Aorta (tissue), 5 donors: ENCODE results near the gene C1orf35. TPM values are rescaled to one million over a fixed set of nuclear protein-coding genes. Genes with fewer than 3 reads are reported as not detected.

Source experiments
- ATAC-seq: fragments of 200-7000 bp; cut with Tn5 transposase; one replicate; pipeline ENCODE4 v1.9.1; 2022; ENCODE audit warnings: moderate library complexity; ENCODE audit not compliant: low FRiP score
- DNase-seq, 2 donors: peaks; one replicate each; pipeline ENCODE4 v3.0.0-alpha.2; 2020
- H3K27ac ChIP-seq, 2 donors: one replicate each; pipeline ENCODE4 v1.5.1; 2013; ENCODE audit warnings: low read length in 2 of 2, mild to moderate bottlenecking in 2 of 2, moderate library complexity in 2 of 2, control low read depth in 1 of 2, inconsistent platforms in 1 of 2, low read depth in 1 of 2
- H3K27me3 ChIP-seq, 2 donors: one replicate each; pipeline ENCODE4 v1.6.1; 2013; ENCODE audit warnings: control low read depth in 1 of 2, low read length in 1 of 2, mild to moderate bottlenecking in 1 of 2, moderate library complexity in 1 of 2; ENCODE audit not compliant: insufficient read depth in 2 of 2, control insufficient read depth in 1 of 2
- H3K36me3 ChIP-seq, 2 donors: one replicate each; pipeline ENCODE4 v1.6.1; 2013; ENCODE audit warnings: control low read depth in 1 of 2, low read length in 1 of 2, mild to moderate bottlenecking in 1 of 2; ENCODE audit not compliant: insufficient read depth in 2 of 2, control insufficient read depth in 1 of 2
- H3K4me1 ChIP-seq, 2 donors: one replicate each; pipeline ENCODE4 v1.6.1; 2013; ENCODE audit warnings: low read length in 2 of 2, control low read depth in 1 of 2, mild to moderate bottlenecking in 1 of 2, moderate library complexity in 1 of 2; ENCODE audit not compliant: insufficient read depth in 2 of 2, control insufficient read depth in 1 of 2
- H3K4me3 ChIP-seq, 2 donors: one replicate each; pipeline ENCODE4 v1.5.1; 2013; ENCODE audit warnings: low read length in 2 of 2, control low read depth in 1 of 2, mild to moderate bottlenecking in 1 of 2
- H3K9me3 ChIP-seq: one replicate; pipeline ENCODE4 v1.6.1; 2013; ENCODE audit warnings: mild to moderate bottlenecking, low read length; ENCODE audit not compliant: control insufficient read depth
- WGBS, 2 donors: extraction: QIAGEN DNeasy Blood & Tissue Kit; methylation state at CpG; one replicate each; pipeline ENCODE4 v1.1.7; 2013; 5-methylcytosine and 5-hydroxymethylcytosine counted together
- intact Hi-C, 2 donors: fragments of 100-400 bp; cut with DNase I; formaldehyde crosslinking; loops; one replicate each; pipeline versions ENCODE4 v1.14.2 to v1.15.0; 2022
- polyA plus RNA-seq, 2 donors: library from polyadenylated mRNA; stranded (reverse); fragments of 200-250 nt; gene quantifications; one replicate each; pipeline ENCODE4 v1.2.3, GENCODE V29; 2013
- total RNA-seq, 2 donors: library from RNA; stranded (reverse); fragmentation: NEBNext Ultra II Directional; extraction: Animal tissue kit (Norgen Biotek cat#: 25700); gene quantifications; one replicate each; pipeline ENCODE4 v1.2.1, GENCODE V29; 2021
- donor health status: healthy with polysubstance abuse.
- donor health status: Bipolar disorder and iron deficiency.
- donor health status: DM: no; HTN: no; CAD: no.
- donor health status: DM: no; HTN: no; CAD: no.
- donor health status: DM: yes; HTN: yes; CAD: no.

The C1orf35 gene
- total and polyA plus RNA-seq, 4 donors, result 3.6 to 36.2 (median 9.7) TPM

DNA sequence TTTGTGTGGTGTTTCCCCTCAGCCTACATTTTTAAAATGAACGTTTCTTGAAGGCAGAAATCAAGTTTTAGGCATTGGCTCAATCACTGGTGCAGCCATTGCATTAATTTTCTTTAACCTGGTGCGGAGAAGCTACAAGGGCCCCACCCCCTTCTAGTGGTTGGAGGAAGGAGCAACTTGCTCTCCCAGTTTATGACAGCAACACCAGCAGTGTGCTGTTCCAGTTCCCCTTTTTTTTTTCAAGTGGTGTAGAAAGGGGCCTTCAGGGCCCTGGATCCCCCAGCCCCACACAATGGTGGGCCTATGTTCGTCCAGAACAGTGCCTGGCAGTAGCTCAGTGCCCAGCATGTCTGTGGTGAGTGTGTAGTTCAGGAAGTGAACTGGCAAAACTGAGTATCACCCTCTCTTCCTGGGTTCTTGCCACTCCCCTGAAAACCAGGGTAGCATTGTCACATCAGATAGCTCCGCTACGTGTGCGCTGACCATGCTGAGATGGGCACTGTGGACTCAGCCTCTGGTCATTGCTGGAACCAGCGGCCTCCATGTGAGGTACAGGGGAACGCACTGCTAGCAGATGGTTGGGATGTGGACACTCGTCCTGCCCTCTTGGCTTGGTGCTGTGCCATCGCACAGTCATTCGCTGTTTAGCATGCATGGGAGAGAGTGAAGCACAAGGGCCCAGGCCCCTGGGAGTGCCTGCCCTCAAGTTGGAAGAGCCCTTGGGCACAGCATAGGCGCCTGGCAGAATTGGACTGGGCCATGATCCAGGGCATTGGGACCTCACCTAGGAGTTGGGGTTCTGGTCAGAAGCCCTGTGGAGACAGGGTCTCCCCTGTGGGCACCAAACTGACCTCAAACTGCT is 13.4 kb downstream of the C1orf35 start:
- Histone ChIP-seq H3K36me3 (no peaks in the 10 kb centered on the region), H3K27me3 (no peaks in the 10 kb centered on the region), H3K4me3 (no peak overlapping the region), H3K9me3 (peaks cover 2% of the 10 kb centered on the region), H3K4me1 (peaks cover under 1 to 19% of the 10 kb centered on the region in 2 donors), H3K27ac (no peak overlapping the region)
- no peak for ATAC-seq
- intact Hi-C loops, result loop anchor here in 1 of 2 donors (10.0 kb wide), 1 partner anchor 745 kb away; no protein-coding TSS in a partner anchor
- no peak for DNase-seq
- 65 to 67% methylated on average over 12 of the region's 12 CpGs for WGBS, 2 donors

DNA sequence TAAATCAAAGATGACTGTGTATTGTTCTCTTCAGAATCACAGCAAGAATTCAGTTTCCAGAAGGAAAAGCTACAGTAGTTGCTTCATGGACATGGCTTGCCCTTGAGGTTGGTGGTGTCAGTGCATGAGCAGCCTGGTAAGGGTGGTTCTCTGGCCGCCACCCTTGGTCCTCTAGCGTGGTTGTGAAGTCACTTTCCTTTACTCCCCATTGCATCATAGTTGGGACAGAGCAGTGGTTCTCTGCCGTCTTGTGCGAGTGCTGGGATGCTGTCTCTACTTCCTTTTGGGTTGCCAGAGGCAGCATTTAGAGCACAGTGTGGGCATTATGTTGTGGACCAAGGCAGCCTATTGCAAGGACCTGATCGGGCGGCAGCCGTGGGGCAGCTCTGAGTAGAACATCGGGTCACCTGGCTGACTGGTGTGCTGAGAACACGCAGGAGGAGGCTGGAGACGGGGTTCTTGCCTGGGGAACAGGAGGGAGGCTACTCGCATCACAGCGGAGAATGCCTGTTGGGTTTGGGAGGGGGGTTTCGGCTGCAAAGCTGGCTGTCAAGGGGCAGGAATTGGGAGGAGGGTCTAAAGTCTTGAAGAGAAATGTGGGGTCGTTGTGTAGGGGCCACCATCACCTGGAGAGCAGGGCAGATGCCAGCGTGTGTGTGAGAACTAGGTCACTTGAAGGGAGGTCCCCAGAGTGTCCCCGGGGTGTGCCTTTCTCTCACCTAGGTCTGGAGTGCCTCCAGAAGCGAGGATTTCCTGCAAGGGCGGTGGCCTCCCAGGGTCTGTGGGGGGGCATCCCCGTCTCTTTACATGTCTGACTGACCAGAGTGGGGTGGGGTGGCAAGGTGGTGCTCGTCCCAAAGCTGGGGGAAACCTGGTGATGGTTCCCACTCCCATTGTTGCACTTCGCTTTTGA is 14.3 kb downstream of the C1orf35 start:
- intact Hi-C loops, result loop anchor here in 1 of 2 donors (10.0 kb wide), 1 partner anchor 744 kb away; no protein-coding TSS in a partner anchor
- H3K27me3 ChIP-seq, result no peaks in the 10 kb centered on the region
- peaks cover 2 to 21% of the 10 kb centered on the region in 2 donors for H3K4me1 ChIP-seq
- no peak overlapping the region for H3K27ac ChIP-seq
- no peaks in the 10 kb centered on the region for H3K9me3 ChIP-seq
- DNase-seq (peak; percentile 40 to 72), ATAC-seq (no peak)
- no peaks in the 10 kb centered on the region for H3K36me3 ChIP-seq
- H3K4me3 ChIP-seq, result no peak overlapping the region
- 72 to 77% methylated on average over 21 of the region's 21 CpGs for WGBS, 2 donors

DNA sequence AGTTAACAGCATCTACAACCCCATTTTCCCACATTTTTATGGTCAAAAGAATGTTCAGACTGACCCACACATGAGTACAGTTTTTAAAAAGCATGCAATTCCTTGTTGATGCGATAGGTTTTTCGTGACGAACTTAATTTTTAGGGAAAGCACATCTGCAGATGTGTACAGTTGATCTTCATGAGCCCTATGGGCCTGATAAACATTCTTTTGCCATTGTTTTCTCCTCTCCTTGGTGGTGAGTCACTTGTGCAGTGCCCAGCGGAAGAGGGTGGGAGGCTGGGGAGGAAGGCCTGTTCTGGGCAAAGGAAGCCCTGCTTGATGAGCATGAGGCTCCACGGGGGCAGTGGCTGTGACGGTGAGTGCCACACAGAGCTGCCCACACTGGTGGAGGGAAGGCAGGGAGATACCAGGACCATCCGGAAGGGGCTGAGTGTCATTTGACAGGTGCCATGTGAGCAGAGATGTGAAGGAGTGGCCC is 15.3 kb downstream of the C1orf35 start:
- 31 to 38% methylated on average over 7 of the region's 7 CpGs for WGBS, 2 donors
- H3K9me3 ChIP-seq, result no peaks in the 10 kb centered on the region
- no peaks in the 10 kb centered on the region for H3K36me3 ChIP-seq
- intact Hi-C loops, result loop anchor here in 1 of 2 donors (10.0 kb wide), 1 partner anchor 743 kb away; no protein-coding TSS in a partner anchor
- peak; percentile 69 to 84 for DNase-seq
- peaks cover 2 to 21% of the 10 kb centered on the region in 2 donors for H3K4me1 ChIP-seq
- no peaks in the 10 kb centered on the region for H3K27me3 ChIP-seq
- H3K27ac ChIP-seq, result no peak overlapping the region
- no peak overlapping the region for H3K4me3 ChIP-seq
- no peak for ATAC-seq

- Histone ChIP-seq H3K27ac (no peak overlapping the region), H3K9me3 (no peaks in the 10 kb centered on the region), H3K27me3 (no peaks in the 10 kb centered on the region), H3K36me3 (no peaks in the 10 kb centered on the region), H3K4me3 (no peak overlapping the region), H3K4me1 (peaks cover 2 to 18% of the 10 kb centered on the region in 2 donors)
- ATAC-seq (no peak), DNase-seq (peak; percentile 45 to 49)
- WGBS, 2 donors, result 43 to 44% methylated on average over 6 of the region's 6 CpGs
- intact Hi-C loops, result loop anchor here in 1 of 2 donors (10.0 kb wide), 1 partner anchor 741 kb away; no protein-coding TSS in a partner anchor
Measured at GRCh38 chr1:228085287-228085951, 17.7 kb downstream of the C1orf35 start.

- H3K4me3 ChIP-seq, result peak overlapping the region in 1 of 2 donors; percentile 96
- ATAC-seq (no peak), DNase-seq (no peak)
- no peaks in the 10 kb centered on the region for H3K27me3 ChIP-seq
- H3K4me1 ChIP-seq, result peaks cover 2 to 18% of the 10 kb centered on the region in 2 donors
- intact Hi-C loops, result loop anchor here (5.0 to 10.0 kb wide), 2 partner anchors 297 to 740 kb away; no protein-coding TSS in a partner anchor
- no peaks in the 10 kb centered on the region for H3K36me3 ChIP-seq
- no peaks in the 10 kb centered on the region for H3K9me3 ChIP-seq
- no peak overlapping the region for H3K27ac ChIP-seq
- 30 to 44% methylated on average over 5 of the region's 5 CpGs for WGBS, 2 donors
Measured at GRCh38 chr1:228084797-228085196, 18.3 kb downstream of the C1orf35 start.

- ATAC-seq, result no peak
- WGBS, 2 donors, result 3 to 5% methylated on average over 3 of the region's 3 CpGs
- no peak overlapping the region for H3K27ac ChIP-seq
Measured at GRCh38 chr1:228084325-228084724, 18.8 kb downstream of the C1orf35 start.

GRCh38 chr1:228083871-228084278 is 19.2 kb downstream of the C1orf35 start:
- ATAC-seq (no peak), DNase-seq (peak; percentile 67 to 72)
- no peaks in the 10 kb centered on the region for H3K9me3 ChIP-seq
- H3K27me3 ChIP-seq, result no peaks in the 10 kb centered on the region
- intact Hi-C loops, result loop anchor here (2.0 to 10.0 kb wide), 3 partner anchors 25 to 739 kb away; partner anchors contain the start of gene MRPL55 (in 1 of the 2)
- peak overlapping the region in 1 of 2 donors; percentile 88 for H3K27ac ChIP-seq
- H3K4me3 ChIP-seq, result peak overlapping the region; percentile 36 to 96
- no peaks in the 10 kb centered on the region for H3K36me3 ChIP-seq
- 0% methylated on average over 17 of the region's 17 CpGs for WGBS, 2 donors
- peaks cover 2 to 12% of the 10 kb centered on the region in 2 donors for H3K4me1 ChIP-seq

More at GRCh38 chr1:228084325-228084724, 18.8 kb downstream of the C1orf35 start:
- Histone ChIP-seq H3K9me3 (no peaks in the 10 kb centered on the region), H3K27me3 (no peaks in the 10 kb centered on the region), H3K36me3 (no peaks in the 10 kb centered on the region), H3K4me1 (peaks cover 2 to 16% of the 10 kb centered on the region in 2 donors), H3K4me3 (peak overlapping the region; percentile 36 to 96)
- DNase-seq, result no peak
- intact Hi-C loops, result loop anchor here (5.0 to 10.0 kb wide), 2 partner anchors 297 to 740 kb away; no protein-coding TSS in a partner anchor
